Stimulated activated CD4-positive, alpha-beta T cell treated with anti-CD3 and anti-CD28 coated beads, Interleukin-2, amount 100 ng/mL, for 24 hours (primary cell): ENCODE measurements around the gene NEDD9.

Source experiments
- DNase-seq, 2 donors: peaks; one replicate each; pipeline ENCODE4 v3.0.0-alpha.2; 2020

NEDD9 gene

GRCh38 chr6:11217360-11218101 is 14.9 kb downstream of the NEDD9 start:
- DNase-seq, result no peak

DNA sequence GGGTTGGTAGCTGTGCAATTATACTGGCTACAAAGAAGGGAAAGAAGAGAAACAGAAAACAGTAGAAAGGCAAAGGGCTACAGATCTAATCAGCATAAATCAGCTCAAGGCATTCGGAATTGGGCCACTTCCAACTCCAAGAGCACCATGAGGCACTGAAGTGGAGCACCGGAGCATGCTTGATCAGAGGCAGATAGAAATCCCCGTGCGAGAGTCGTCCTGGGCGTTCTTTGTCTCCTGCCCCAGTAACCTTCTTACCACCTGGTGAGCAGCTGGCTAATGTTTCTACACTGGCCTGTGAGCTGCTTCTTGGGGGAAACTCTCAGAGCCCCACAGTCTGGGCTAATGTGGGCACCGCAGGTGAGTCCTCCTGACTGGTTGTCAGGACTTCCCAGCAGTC is 16.7 kb downstream of the NEDD9 start:
- DNase-seq, result no peak

GRCh38 chr6:11214901-11215300 is 17.6 kb downstream of the NEDD9 start:
- no peak for DNase-seq

GRCh38 chr6:11214084-11214833 is 18.2 kb downstream of the NEDD9 start:
- no peak for DNase-seq

GRCh38 chr6:11213422-11214021 is 18.9 kb downstream of the NEDD9 start:
- no peak for DNase-seq

DNA sequence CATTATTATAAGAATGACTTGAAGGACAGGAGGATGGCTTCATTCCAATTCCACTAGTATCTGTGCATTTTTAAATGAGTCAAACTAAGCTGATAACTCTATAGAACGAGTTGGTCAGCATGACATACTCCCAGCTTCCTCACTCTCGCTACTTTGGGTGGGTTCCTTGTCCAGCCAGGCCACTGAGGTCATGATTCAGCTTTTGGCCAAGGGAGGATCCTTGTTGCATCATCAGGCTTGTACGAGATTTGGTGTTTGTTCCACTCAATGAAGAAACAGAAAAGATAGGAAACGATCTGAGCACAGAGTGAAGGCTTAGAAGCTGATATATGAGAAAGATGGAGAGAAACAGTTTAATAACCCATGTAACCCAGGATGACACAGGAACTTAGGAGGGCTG is 19.8 kb downstream of the NEDD9 start:
- no peak for DNase-seq

DNA sequence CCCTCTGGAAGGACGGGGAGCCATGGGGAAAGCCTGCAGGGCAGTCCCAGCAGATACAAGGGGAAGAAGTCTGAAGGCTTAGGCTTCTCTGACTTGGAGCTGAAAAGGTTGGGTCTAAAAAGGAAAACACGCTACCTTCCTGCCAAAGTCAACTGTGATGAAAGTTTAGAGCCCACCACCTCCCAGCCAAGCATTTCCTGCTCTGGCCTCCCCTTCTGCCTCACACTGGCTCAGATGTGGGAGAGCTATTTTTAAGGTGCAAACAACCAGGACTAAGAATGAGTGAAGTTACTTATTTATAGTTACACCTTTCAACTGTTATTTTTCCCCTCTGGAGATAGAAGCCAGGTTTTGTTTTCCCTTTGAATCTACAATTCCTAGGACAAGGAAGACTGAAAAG is 21.2 kb downstream of the NEDD9 start:
- DNase-seq, result no peak

DNA sequence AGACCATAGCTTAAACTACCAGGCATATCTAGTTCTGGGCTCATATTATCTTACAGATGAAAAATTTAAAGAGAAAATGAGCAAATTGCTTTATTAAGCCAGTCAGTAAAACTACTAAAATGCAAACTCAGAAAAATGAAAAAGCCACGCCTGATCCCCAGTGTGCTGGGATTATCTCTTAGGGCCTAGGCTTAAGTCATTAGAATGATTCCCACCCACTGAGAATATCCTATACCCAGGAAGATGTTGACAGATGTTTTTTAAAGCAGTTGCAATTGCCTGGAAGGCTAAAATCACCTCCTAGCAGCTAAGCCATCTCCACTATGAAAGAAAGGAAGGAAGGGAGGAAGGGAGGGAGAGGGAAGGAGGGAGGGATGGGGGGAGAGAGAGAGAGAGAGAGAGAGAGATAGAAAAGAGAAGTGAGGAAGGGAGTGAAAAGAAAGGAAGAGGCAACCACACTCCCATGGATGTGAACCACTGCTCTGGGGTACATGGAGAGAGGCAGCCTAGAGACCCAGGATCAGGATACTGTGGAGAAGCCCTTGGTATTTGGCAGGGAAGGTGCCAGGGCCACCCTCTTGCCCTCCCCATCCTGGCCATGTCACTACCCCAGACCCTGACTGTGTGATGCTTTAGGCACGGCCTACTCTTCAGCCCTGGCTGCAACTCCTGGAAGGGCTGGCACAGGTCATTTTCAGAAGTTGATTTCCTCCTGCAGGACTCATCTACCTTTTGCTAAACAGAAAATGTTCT is 21.9 kb downstream of the NEDD9 start:
- no peak for DNase-seq

DNA sequence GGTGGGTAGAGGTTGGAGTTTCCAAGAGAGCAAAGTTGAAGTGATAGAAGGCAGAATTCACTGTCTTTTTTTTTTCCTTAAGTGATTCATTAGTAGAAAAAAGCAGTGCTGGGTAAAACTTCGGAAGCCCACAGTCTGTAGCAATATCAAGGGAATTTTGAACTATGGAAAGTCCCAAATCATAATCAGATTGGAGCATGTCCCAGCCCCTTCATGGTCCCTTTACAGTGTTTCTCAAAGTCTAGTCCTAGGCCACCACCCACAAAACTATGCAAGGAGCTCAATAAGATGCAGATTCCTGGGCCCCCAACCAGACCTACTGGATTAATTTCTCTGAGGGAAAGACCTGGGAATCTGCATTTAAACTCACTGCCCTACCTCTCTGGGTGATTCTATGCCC is 22.6 kb downstream of the NEDD9 start:
- DNase-seq, result no peak

DNA sequence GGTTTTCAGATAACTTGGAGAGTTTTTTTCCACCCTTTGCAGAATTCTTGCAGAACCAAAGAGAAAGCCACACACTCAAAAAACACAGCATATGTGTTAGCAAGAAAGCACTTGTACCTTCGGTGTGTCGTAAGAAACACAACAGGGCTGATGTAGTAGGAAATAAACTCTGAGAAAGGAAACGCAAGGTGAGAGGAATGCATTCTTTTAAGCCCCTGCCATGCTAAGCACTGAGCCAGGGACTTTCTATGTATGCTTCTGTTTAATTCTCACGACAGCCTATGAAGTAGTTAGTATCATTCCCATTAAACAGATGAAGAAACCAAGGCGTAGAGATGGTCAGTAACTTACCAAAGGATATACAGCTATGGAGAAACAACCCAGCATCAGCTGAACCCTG is 23.1 kb downstream of the NEDD9 start:
- DNase-seq, result no peak

GRCh38 chr6:11208854-11209253 is 23.6 kb downstream of the NEDD9 start:
- DNase-seq, result no peak

- no peak for DNase-seq
These were observed 24.2 kb downstream of the NEDD9 start for GRCh38 chr6:11208267-11208666.

- no peak for DNase-seq
These were observed 25.1 kb downstream of the NEDD9 start for GRCh38 chr6:11207199-11207968.

- DNase-seq, result no peak
These were observed 25.9 kb downstream of the NEDD9 start for GRCh38 chr6:11206576-11206975.

- no peak for DNase-seq
These were observed 27.6 kb downstream of the NEDD9 start for GRCh38 chr6:11204794-11205366.

- no peak for DNase-seq
These were observed 28.5 kb downstream of the NEDD9 start for GRCh38 chr6:11204005-11204399.

- no peak for DNase-seq
These were observed 29.0 kb downstream of the NEDD9 start for GRCh38 chr6:11203306-11204004.

GRCh38 chr6:11202513-11203305 is 29.8 kb downstream of the NEDD9 start:
- DNase-seq, result no peak

GRCh38 chr6:11201772-11202512 is 30.5 kb downstream of the NEDD9 start:
- DNase-seq, result no peak

DNA sequence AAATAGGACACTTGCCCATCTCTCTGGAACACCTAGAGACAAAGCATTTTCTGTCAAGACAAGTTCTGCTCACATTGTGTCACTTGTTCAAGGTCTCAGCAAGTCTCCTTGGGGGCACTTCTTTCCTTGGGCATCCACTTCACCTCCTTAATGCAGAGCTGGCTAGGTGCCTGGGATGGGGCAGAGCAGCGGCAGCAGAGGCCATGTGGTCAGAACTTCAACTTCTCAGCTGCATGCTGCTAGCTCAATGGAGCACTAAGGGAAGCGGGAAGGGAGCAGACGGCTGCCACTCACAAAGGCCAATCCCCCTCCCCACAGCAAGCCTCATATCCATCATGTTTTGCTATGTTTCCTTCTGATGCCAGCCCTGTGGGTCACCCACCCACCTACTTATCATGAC is 31.5 kb downstream of the NEDD9 start:
- DNase-seq, result no peak
